KMS-11 (cell line): Measurements from ENCODE around the gene DMD.

ENCODE experiments used
- H2AFZ ChIP-seq: fragments of 200-600 bp; sonication (generic); 2 replicates; pipeline ENCODE4 v1.6.1; 2016; ENCODE audit warnings: antibody characterized with exemption, mixed run types, low read depth
- H3K27ac ChIP-seq: fragments of 200-600 bp; sonication (generic); 2 replicates; pipeline ENCODE4 v1.6.1; 2016; ENCODE audit warnings: mild to moderate bottlenecking, mixed run types
- H3K27me3 ChIP-seq: fragments of 200-600 bp; sonication (generic); 2 replicates; pipeline ENCODE4 v1.6.1; 2017; ENCODE audit warnings: mild to moderate bottlenecking, low read depth, mixed run types, moderate library complexity; ENCODE audit not compliant: insufficient read depth
- H3K36me3 ChIP-seq: fragments of 200-600 bp; sonication (generic); 2 replicates; pipeline ENCODE4 v1.6.1; 2017; ENCODE audit warnings: mild to moderate bottlenecking, mixed run types; ENCODE audit not compliant: insufficient read depth
- H3K4me1 ChIP-seq: fragments of 200-600 bp; sonication (generic); 2 replicates; pipeline ENCODE4 v1.6.1; 2016; ENCODE audit warnings: mild to moderate bottlenecking, low read depth, mixed run types; ENCODE audit not compliant: poor library complexity, severe bottlenecking
- H3K4me2 ChIP-seq: fragments of 200-600 bp; sonication (generic); 2 replicates; pipeline ENCODE4 v1.7.0; 2016; ENCODE audit warnings: mild to moderate bottlenecking, mixed run types
- H3K4me3 ChIP-seq: fragments of 200-600 bp; sonication (generic); IDR thresholded peaks from 2 replicates; pipeline ENCODE4 v1.6.1; 2017; ENCODE audit warnings: low read depth, low read length, mixed read lengths; ENCODE audit not compliant: insufficient read depth
- H3K79me2 ChIP-seq: fragments of 200-600 bp; sonication (generic); 2 replicates; pipeline ENCODE4 v1.6.1; 2016; ENCODE audit warnings: low read depth, mixed run types; ENCODE audit not compliant: insufficient read depth
- H3K9ac ChIP-seq: fragments of 200-600 bp; sonication (generic); 2 replicates; pipeline ENCODE4 v1.6.1; 2016; ENCODE audit warnings: mild to moderate bottlenecking, mixed run types
- H4K20me1 ChIP-seq: fragments of 200-600 bp; sonication (generic); 2 replicates; pipeline ENCODE4 v1.6.1; 2016; ENCODE audit warnings: mild to moderate bottlenecking, mixed run types; ENCODE audit not compliant: insufficient read depth
- TF ChIP-seq, protein P1 (sequence below): fragments of 200-600 bp; sonication (generic); conservative IDR thresholded peaks from 2 replicates; pipeline ENCODE4 v1.6.1; 2017; ENCODE audit warnings: low read depth, mild to moderate bottlenecking, antibody characterized with exemption, low read length, moderate library complexity, mixed read lengths

DMD gene

DNA sequence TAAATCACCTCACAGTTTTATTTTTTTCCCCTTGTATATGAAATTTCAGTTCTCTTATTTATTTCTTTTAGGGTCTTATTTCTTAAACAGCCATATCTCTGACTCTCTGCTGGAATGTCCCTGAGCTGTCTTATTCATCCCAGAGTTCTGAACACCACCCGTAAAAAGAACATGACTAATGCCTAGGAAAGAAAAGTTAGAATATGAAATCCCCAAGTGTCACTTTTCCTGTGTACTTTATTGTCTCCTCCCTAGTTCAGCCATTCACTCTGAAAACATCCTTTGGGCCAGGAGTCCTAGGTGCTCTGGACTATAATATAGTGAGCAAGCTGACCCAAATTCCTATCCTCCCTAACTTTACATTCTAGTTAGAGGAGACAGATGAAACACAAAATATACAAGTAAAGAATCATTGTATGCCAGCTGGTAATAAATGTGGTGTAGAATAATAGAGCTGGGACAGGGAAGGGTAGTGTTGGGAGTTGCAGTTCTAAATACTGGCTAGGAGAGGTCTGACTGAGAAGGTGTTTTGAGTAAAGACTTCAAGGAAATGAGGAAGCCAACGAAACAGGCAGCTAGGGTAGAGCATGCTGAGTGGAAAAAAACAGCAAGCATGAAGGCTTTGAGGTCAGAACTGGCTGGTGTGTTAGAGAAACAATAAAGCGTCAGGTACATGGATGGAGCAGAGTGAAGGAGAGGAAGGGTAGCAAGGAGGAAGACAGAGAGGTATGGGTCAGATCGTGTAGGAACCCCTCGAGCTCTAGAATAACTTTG is 2098.9 kb downstream of the DMD start:
- Histone ChIP-seq H3K4me3 (no peak overlapping the region), H3K9ac (no peak overlapping the region), H3K4me1 (no peaks in the 10 kb centered on the region), H4K20me1 (no peaks in the 10 kb centered on the region), H3K4me2 (no peak overlapping the region), H3K36me3 (no peaks in the 10 kb centered on the region), H3K27ac (no peak overlapping the region), H3K79me2 (no peaks in the 10 kb centered on the region), H3K27me3 (no peaks in the 10 kb centered on the region), H2AFZ (no peak overlapping the region)
- TF ChIP-seq, protein P1, sequence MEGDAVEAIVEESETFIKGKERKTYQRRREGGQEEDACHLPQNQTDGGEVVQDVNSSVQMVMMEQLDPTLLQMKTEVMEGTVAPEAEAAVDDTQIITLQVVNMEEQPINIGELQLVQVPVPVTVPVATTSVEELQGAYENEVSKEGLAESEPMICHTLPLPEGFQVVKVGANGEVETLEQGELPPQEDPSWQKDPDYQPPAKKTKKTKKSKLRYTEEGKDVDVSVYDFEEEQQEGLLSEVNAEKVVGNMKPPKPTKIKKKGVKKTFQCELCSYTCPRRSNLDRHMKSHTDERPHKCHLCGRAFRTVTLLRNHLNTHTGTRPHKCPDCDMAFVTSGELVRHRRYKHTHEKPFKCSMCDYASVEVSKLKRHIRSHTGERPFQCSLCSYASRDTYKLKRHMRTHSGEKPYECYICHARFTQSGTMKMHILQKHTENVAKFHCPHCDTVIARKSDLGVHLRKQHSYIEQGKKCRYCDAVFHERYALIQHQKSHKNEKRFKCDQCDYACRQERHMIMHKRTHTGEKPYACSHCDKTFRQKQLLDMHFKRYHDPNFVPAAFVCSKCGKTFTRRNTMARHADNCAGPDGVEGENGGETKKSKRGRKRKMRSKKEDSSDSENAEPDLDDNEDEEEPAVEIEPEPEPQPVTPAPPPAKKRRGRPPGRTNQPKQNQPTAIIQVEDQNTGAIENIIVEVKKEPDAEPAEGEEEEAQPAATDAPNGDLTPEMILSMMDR = no peak

DNA sequence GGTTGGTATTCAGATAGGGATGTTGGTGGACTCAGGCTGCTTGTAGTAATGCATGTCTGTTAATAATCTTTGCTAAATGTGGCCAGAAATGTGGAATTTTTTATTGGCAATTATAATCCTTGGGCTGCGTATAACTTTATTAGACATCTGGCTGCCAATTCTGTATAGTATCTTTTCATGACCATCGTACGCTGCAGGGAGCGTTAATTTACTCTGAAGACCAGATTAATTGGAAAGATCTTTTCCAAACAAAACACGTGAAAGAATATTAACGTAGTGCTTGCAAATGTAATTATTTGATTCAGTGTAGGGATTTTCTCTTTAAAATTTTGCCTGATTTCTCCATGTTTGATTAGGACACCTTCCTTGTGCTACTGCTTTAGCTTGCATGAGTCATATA is 2100.7 kb downstream of the DMD start:
- TF ChIP-seq, protein P1 = no peak
- H3K4me1 ChIP-seq = no peaks in the 10 kb centered on the region
- H3K9ac ChIP-seq = no peak overlapping the region
- no peaks in the 10 kb centered on the region for H3K79me2 ChIP-seq
- no peak overlapping the region for H3K4me3 ChIP-seq
- H3K27ac ChIP-seq = no peak overlapping the region
- no peaks in the 10 kb centered on the region for H3K27me3 ChIP-seq
- H3K4me2 ChIP-seq = no peak overlapping the region
- no peaks in the 10 kb centered on the region for H4K20me1 ChIP-seq
- no peak overlapping the region for H2AFZ ChIP-seq
- no peaks in the 10 kb centered on the region for H3K36me3 ChIP-seq

DNA sequence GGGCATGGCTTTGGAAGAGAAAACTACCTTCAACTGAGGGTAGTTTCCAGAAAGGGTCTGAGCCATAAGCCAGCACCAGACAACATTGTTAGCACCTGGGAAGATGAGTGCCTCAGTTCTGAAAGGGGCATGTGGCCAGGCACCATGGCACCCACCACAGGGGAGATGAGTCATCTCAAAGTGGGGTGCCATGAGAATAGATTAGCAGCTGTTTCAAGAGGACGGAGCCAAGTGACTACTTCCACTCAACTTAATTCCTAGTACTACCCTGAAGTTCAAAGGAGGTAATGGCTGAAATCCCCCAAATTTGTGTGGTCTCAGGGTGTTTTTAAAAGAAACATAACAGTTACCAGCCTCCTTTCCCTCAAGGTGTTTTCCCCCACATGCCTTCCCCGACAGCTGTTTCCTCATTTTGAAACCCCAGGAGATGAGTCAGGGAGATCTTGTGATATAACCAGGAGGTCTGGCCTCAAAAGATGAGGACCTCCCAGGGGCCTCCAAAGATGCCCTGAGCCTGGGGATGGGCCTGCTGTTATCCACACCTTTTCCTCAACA is 2111.7 kb downstream of the DMD start:
- Histone ChIP-seq H3K27me3 (no peaks in the 10 kb centered on the region), H3K4me3 (no peak overlapping the region), H4K20me1 (no peaks in the 10 kb centered on the region), H3K4me1 (peaks cover 20% of the 10 kb centered on the region), H3K4me2 (no peak overlapping the region; the same call in 1 of the 2 replicates), H3K9ac (no peak overlapping the region), H3K27ac (no peak overlapping the region), H3K36me3 (no peaks in the 10 kb centered on the region), H2AFZ (no peak overlapping the region), H3K79me2 (no peaks in the 10 kb centered on the region)
- TF ChIP-seq, protein P1 = no peak

DNA sequence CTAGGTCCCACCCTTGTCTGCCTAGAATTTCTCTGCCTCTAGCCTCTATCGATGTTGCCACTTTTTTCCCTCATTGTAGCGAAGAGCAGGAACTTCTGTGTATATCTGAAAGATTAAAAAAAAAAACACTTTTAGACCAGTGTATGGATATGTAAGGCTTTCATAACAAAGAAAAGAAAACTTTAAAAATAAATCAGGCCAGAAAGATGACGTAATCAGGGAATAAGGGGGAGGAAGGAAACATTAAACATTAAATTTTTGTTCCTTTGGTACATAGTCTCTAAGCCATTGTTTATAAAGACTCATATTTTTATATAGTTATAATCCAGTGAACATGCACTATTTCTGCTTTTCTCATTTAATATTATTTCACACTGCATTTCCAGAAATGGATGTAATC is 2113.3 kb downstream of the DMD start:
- no peak overlapping the region for H3K9ac ChIP-seq
- peaks cover 25% of the 10 kb centered on the region for H3K4me1 ChIP-seq
- no peaks in the 10 kb centered on the region for H4K20me1 ChIP-seq
- no peaks in the 10 kb centered on the region for H3K36me3 ChIP-seq
- H3K79me2 ChIP-seq = no peaks in the 10 kb centered on the region
- no peak overlapping the region for H3K4me2 ChIP-seq
- no peak overlapping the region for H2AFZ ChIP-seq
- TF ChIP-seq, protein P1 = no peak
- no peaks in the 10 kb centered on the region for H3K27me3 ChIP-seq
- no peak overlapping the region for H3K4me3 ChIP-seq
- H3K27ac ChIP-seq = no peak overlapping the region
